SK-N-SH (cell line): ENCODE measurements around the gene RPP30. TPM values are rescaled to one million over a fixed set of nuclear protein-coding genes. Genes with fewer than 3 reads are reported as not detected.
A peak's percentile ranks its signal among the peaks of the same experiment; 100 is the strongest.

Experiments used
- CTCF ChIA-PET: fragments of 300-600, 350-600 bp; formaldehyde crosslinking; extraction: SDS; loops from one replicate; lab custom pipeline; 2021; lab: Yijun Ruan, JAX
- POLR2A ChIA-PET: fragments of 350-600 bp; sonication (Branson Sonifier 250); formaldehyde crosslinking; extraction: SDS; loops from one replicate; lab custom pipeline; 2020; ENCODE audit warnings: antibody characterized with exemption, inconsistent platforms; lab: Yijun Ruan, JAX
- DNase-seq: peaks from one replicate; pipeline ENCODE4 v3.0.0; 2012
- H2AFZ ChIP-seq: fragments of 200-600 bp; sonication (generic); 2 replicates; pipeline ENCODE4 v1.8.1; 2016; ENCODE audit warnings: antibody characterized with exemption, mild to moderate bottlenecking, low read depth
- H3F3A ChIP-seq: fragments of 200-600 bp; sonication (generic); replicated peaks from 2 replicates; pipeline ENCODE3; 2016; ENCODE audit warnings: antibody characterized with exemption, mild to moderate bottlenecking; ENCODE audit not compliant: insufficient read depth
- H3K27ac ChIP-seq, 2 experiments: fragments of 200-500 bp in 1 of 2; fragments of 200-600 bp in 1 of 2; sonication (Bioruptor generic) in 1 of 2; sonication (generic), shearing (Covaris generic) in 1 of 2; 2 replicates each; pipeline versions ENCODE4 v1.5.1 to v1.6.1; 2014 to 2016; ENCODE audit warnings: low read depth in 2 of 2, inconsistent platforms in 1 of 2, low read length in 1 of 2, mild to moderate bottlenecking in 1 of 2, mixed read lengths in 1 of 2
- H3K27me3 ChIP-seq: fragments of 200-600 bp; sonication (generic), shearing (Covaris generic); 2 replicates; pipeline ENCODE4 v1.6.1; 2016; ENCODE audit warnings: mixed run types; ENCODE audit not compliant: insufficient read depth
- H3K36me3 ChIP-seq, 2 experiments: fragments of 200-500 bp in 1 of 2; fragments of 200-600 bp in 1 of 2; sonication (Bioruptor generic) in 1 of 2; sonication (generic) in 1 of 2; replicated peaks in 1 of 2; 2 replicates each; pipeline versions ENCODE3 to v1.5.1; 2014 to 2016; ENCODE audit warnings: low read length in 1 of 2, mild to moderate bottlenecking in 1 of 2; ENCODE audit not compliant: insufficient read depth in 2 of 2, control insufficient read depth in 1 of 2
- H3K4me1 ChIP-seq, 2 experiments: fragments of 200-500 bp in 1 of 2; fragments of 200-600 bp in 1 of 2; sonication (Bioruptor generic) in 1 of 2; sonication (generic), shearing (Covaris generic) in 1 of 2; 2 replicates each; pipeline versions ENCODE4 v1.5.1 to v1.6.1; 2014 to 2016; ENCODE audit warnings: low read depth in 1 of 2, low read length in 1 of 2, mixed run types in 1 of 2; ENCODE audit not compliant: insufficient read depth in 2 of 2, control insufficient read depth in 1 of 2
- H3K4me2 ChIP-seq: fragments of 200-600 bp; sonication (generic), shearing (Covaris generic); 2 replicates; pipeline ENCODE4 v1.6.1; 2017; ENCODE audit warnings: mixed run types
- H3K4me3 ChIP-seq, 2 experiments: fragments of 200-500 bp in 1 of 2; fragments of 200-600 bp in 1 of 2; sonication (Bioruptor generic) in 1 of 2; sonication (generic), shearing (Covaris generic) in 1 of 2; 2 replicates each; pipeline versions ENCODE4 v1.5.1 to v1.8.1; 2014 to 2016; ENCODE audit warnings: low read depth in 2 of 2, inconsistent platforms in 1 of 2, low read length in 1 of 2, mild to moderate bottlenecking in 1 of 2, mixed read lengths in 1 of 2, moderate library complexity in 1 of 2
- H3K79me2 ChIP-seq: fragments of 200-600 bp; sonication (generic); 2 replicates; pipeline ENCODE4 v1.8.1; 2017; ENCODE audit warnings: mild to moderate bottlenecking; ENCODE audit not compliant: insufficient read depth
- H3K9ac ChIP-seq: fragments of 200-600 bp; sonication (generic); 2 replicates; pipeline ENCODE4 v1.6.1; 2017; ENCODE audit warnings: mixed run types
- H3K9me2 ChIP-seq: fragments of 200-600 bp; sonication (generic); 2 replicates; pipeline ENCODE4 v1.6.1; 2017; ENCODE audit warnings: mixed run types
- H3K9me3 ChIP-seq: fragments of 200-600 bp; sonication (generic); 2 replicates; pipeline ENCODE4 v1.6.1; 2017; ENCODE audit warnings: mixed run types, mild to moderate bottlenecking, moderate library complexity
- H4K20me1 ChIP-seq: fragments of 200-600 bp; sonication (generic); 2 replicates; pipeline ENCODE4 v1.6.1; 2017; ENCODE audit warnings: mild to moderate bottlenecking, mixed run types; ENCODE audit not compliant: insufficient read depth
- CHD2 ChIP-seq: fragments of 150-350 bp; IDR thresholded peaks from 2 replicates; pipeline ENCODE4 v1.6.1; 2018; ENCODE audit warnings: low read length; ENCODE audit not compliant: partially characterized antibody
- ELF1 ChIP-seq: IDR thresholded peaks from 2 replicates; pipeline ENCODE4 v1.4.0; 2012
- EP300 ChIP-seq, 2 experiments: IDR thresholded peaks; 2 replicates each; pipeline versions ENCODE4 v1.4.0 to v1.6.1; 2012; ENCODE audit warnings: borderline replicate concordance in 1 of 2, low read depth in 1 of 2, low read length in 1 of 2
- EZH2phosphoT487 ChIP-seq: fragments of 200-600 bp; sonication (generic); IDR thresholded peaks from 2 replicates; pipeline ENCODE4 v1.6.1; 2017; ENCODE audit warnings: low read depth, mixed run types, mild to moderate bottlenecking, antibody characterized with exemption, moderate library complexity, borderline replicate concordance
- FOSL2 ChIP-seq: IDR thresholded peaks from 2 replicates; pipeline ENCODE4 v1.4.0; 2012; ENCODE audit warnings: low read depth, mild to moderate bottlenecking, moderate library complexity, borderline replicate concordance
- FOXM1 ChIP-seq: IDR thresholded peaks from 2 replicates; pipeline ENCODE4 v1.4.0; 2012; ENCODE audit warnings: low read depth, mild to moderate bottlenecking
- GATA2 ChIP-seq: sonication (generic); formaldehyde crosslinking; IDR thresholded peaks from 2 replicates; pipeline ENCODE4 v1.5.0; 2020; ENCODE audit warnings: mild to moderate bottlenecking, missing genetic modification reagents
- IRF3 ChIP-seq: fragments of 150-350 bp; IDR thresholded peaks from 2 replicates; pipeline ENCODE4 v1.6.1; 2016; ENCODE audit warnings: mild to moderate bottlenecking, low read depth, low read length
- JUND ChIP-seq: IDR thresholded peaks from 2 replicates; pipeline ENCODE4 v1.4.0; 2012
- MAX ChIP-seq: IDR thresholded peaks from 2 replicates; pipeline ENCODE4 v1.4.0; 2012; ENCODE audit warnings: low read depth
- MEF2A ChIP-seq: IDR thresholded peaks from 2 replicates; pipeline ENCODE4 v1.4.0; 2012; ENCODE audit warnings: low read depth, borderline replicate concordance
- MXI1 ChIP-seq: IDR thresholded peaks from 2 replicates; pipeline ENCODE4 v1.6.1; 2012; ENCODE audit warnings: mild to moderate bottlenecking, low read depth, low read length, improper control_type of control experiment
- NFIC ChIP-seq: IDR thresholded peaks from 2 replicates; pipeline ENCODE4 v1.4.0; 2012; ENCODE audit warnings: borderline replicate concordance
- NRF1 ChIP-seq: IDR thresholded peaks from 2 replicates; pipeline ENCODE4 v1.6.1; 2012; ENCODE audit warnings: low read depth, mild to moderate bottlenecking, low read length
- PBX3 ChIP-seq: IDR thresholded peaks from 2 replicates; pipeline ENCODE4; 2012
- POLR2AphosphoS5 ChIP-seq: IDR thresholded peaks from 2 replicates; pipeline ENCODE4 v1.6.1; 2012; ENCODE audit warnings: low read depth, low read length
- RCOR1 ChIP-seq: fragments of 150-350 bp; IDR thresholded peaks from 2 replicates; pipeline ENCODE4 v1.6.1; 2017; ENCODE audit warnings: antibody characterized with exemption, low read length
- REST ChIP-seq: IDR thresholded peaks from 2 replicates; pipeline ENCODE4 v1.6.1; 2012; ENCODE audit warnings: mild to moderate bottlenecking, low read depth, low read length, moderate library complexity
- RFX5 ChIP-seq: IDR thresholded peaks from 2 replicates; pipeline ENCODE4 v1.6.1; 2012; ENCODE audit warnings: mild to moderate bottlenecking, improper control_type of control experiment, low read length
- SMC3 ChIP-seq: IDR thresholded peaks from 2 replicates; pipeline ENCODE4 v1.6.1; 2012; ENCODE audit warnings: low read depth, low read length, improper control_type of control experiment
- TCF12 ChIP-seq: IDR thresholded peaks from 2 replicates; pipeline ENCODE4 v1.4.0; 2012
- USF1 ChIP-seq: IDR thresholded peaks from 2 replicates; pipeline ENCODE4 v1.4.0; 2012; ENCODE audit warnings: low read depth, borderline replicate concordance
- USF2 ChIP-seq: fragments of 150-350 bp; IDR thresholded peaks from 2 replicates; pipeline ENCODE4 v1.6.1; 2017; ENCODE audit warnings: antibody characterized with exemption, low read length, low read depth, borderline replicate concordance
- YY1 ChIP-seq: IDR thresholded peaks from 2 replicates; pipeline ENCODE4 v1.4.0; 2012; ENCODE audit warnings: low read depth, mild to moderate bottlenecking
- ZBTB33 ChIP-seq: IDR thresholded peaks from 2 replicates; pipeline ENCODE4 v1.4.0; 2012; ENCODE audit warnings: low read depth, borderline replicate concordance
- WGBS: methylation state at CpG from one replicate; pipeline ENCODE4 v1.1.6; 2017; ENCODE audit warnings: low lambda C conversion rate; 5-methylcytosine and 5-hydroxymethylcytosine counted together
- polyA plus RNA-seq, 3 experiments: library from polyadenylated mRNA; depleted of rRNA; stranded (reverse); fragments of >200 nt; gene quantifications; 2 replicates each; pipeline ENCODE4 v1.2.3, GENCODE V29; 2012

RPP30 gene
- polyA plus RNA-seq, 1 of the 3 experiments (the other 2 are of a cell fraction), result 16.7 TPM

- H3K27ac ChIP-seq, result peak overlapping the region; percentile 25 to 60; a peak in 3 of 4 replicates
- ChIA-PET CTCF (interaction anchor here (0.7 to 2.2 kb wide), 14 partner anchors 8 to 1068 kb away, joined by 3 to 10 read pairs (median 4); partner anchors contain the start of gene HTR7), POLR2A (no interaction called here)
- 2% methylated on average over 14 of the region's 14 CpGs for WGBS
- peak overlapping the region; percentile 69; the same call in 1 of the 2 replicates for H3K9ac ChIP-seq
- peaks cover 8 to 14% of the 10 kb centered on the region in 2 experiments for H3K36me3 ChIP-seq
- peaks cover 10% of the 10 kb centered on the region; the same call in 1 of the 2 replicates for H3K9me3 ChIP-seq
- no peaks in the 10 kb centered on the region for H3K9me2 ChIP-seq
- no peaks in the 10 kb centered on the region for H3K27me3 ChIP-seq
- H3K4me1 ChIP-seq, result peaks cover 5 to 9% of the 10 kb centered on the region in 2 experiments; a peak in 3 of 4 replicates
- no peaks in the 10 kb centered on the region for H3F3A ChIP-seq
- H3K4me3 ChIP-seq, result peak overlapping the region; percentile 88 to 91
- H3K4me2 ChIP-seq, result peak overlapping the region; percentile 85
- peaks cover 31% of the 10 kb centered on the region for H3K79me2 ChIP-seq
- no peaks in the 10 kb centered on the region for H4K20me1 ChIP-seq
- DNase-seq, result peak; percentile 72
- H2AFZ ChIP-seq, result peak overlapping the region; percentile 95
- TF ChIP-seq MXI1, result no peak
- no peak for TF ChIP-seq IRF3
- TF ChIP-seq REST, result no peak
- no peak for TF ChIP-seq RCOR1
- no peak for TF ChIP-seq EP300 (IDR thresholded peaks at IDR 0.05; ENCODE audit: borderline replicate concordance in 1 of 2, low read depth in 1 of 2, low read length in 1 of 2)
- TF ChIP-seq USF1, result no peak
- TF ChIP-seq ZBTB33, result no peak
- no peak for TF ChIP-seq YY1
- no peak for TF ChIP-seq TCF12
- TF ChIP-seq NFIC, result no peak
- no peak for TF ChIP-seq PBX3
- no peak for TF ChIP-seq ELF1
- no peak for TF ChIP-seq POLR2AphosphoS5
- TF ChIP-seq SMC3, result peak; percentile 37; the same call in 1 of the 2 replicates
- TF ChIP-seq RFX5, result peak; percentile 73
- TF ChIP-seq FOSL2, result no peak
- no peak for TF ChIP-seq EZH2phosphoT487
- no peak for TF ChIP-seq USF2
- no peak for TF ChIP-seq JUND
- no peak for TF ChIP-seq GATA2
- no peak for TF ChIP-seq NRF1
- TF ChIP-seq FOXM1, result no peak
- no peak for TF ChIP-seq MEF2A
- no peak for TF ChIP-seq CHD2
- no peak for TF ChIP-seq MAX
Measured at GRCh38 chr10:90871279-90871765, 452 bp upstream of the RPP30 start.
